GM12878 (cell line): ENCODE data around the gene NUDT1. TPM values are rescaled to one million over a fixed set of nuclear protein-coding genes. Genes with fewer than 3 reads are reported as not detected.

Source experiments
- ATAC-seq: fragments of 200-7000 bp; cut with Tn5 transposase; 3 replicates; pipeline ENCODE4 v1.9.1; 2020; ENCODE audit warnings: mild to moderate bottlenecking, moderate library complexity
- BruUV-seq: library from RNA; stranded (reverse); fragments of 400-500 nt; replicated peaks from 2 replicates; lab custom pipeline; 2021; lab: Mats Ljungman, UMichigan
- CTCF ChIA-PET: fragments of 300-600 bp; sonication (Branson Sonifier 250); formaldehyde crosslinking; extraction: SDS; loops from one replicate; lab custom pipeline; 2021; ENCODE audit warnings: inconsistent platforms; lab: Yijun Ruan, JAX
- POLR2A ChIA-PET: fragments of 350-600 bp; formaldehyde crosslinking; extraction: SDS; loops from one replicate; lab custom pipeline; 2021; ENCODE audit warnings: inconsistent platforms; lab: Charles Lee
- RAD21 ChIA-PET: fragments of 300-600 bp; sonication (Branson Sonifier 250); formaldehyde crosslinking; loops from one replicate; lab custom pipeline; 2023; ENCODE audit warnings: antibody characterized with exemption; ENCODE audit not compliant: unreplicated experiment; lab: Charles Lee
- SMC1A ChIA-PET: fragments of 300-600 bp; sonication (Branson Sonifier 250); formaldehyde crosslinking; loops from one replicate; lab custom pipeline; 2023; ENCODE audit not compliant: unreplicated experiment, uncharacterized antibody; lab: Charles Lee
- DNase-seq: peaks from one replicate; pipeline ENCODE4 v3.0.0-alpha.2; 2011; ENCODE audit warnings: low read depth, low spot score
- FAIRE-seq: peaks from 3 replicates; lab custom pipeline; 2011; peaks lifted over from hg19 to GRCh38; lab: Jason Lieb, UNC
- H2AFZ ChIP-seq: 2 replicates; pipeline ENCODE4 v1.6.0; 2011; ENCODE audit warnings: low read depth, low read length, control low read depth; ENCODE audit not compliant: control insufficient read depth
- H3K27ac ChIP-seq: 2 replicates; pipeline ENCODE4 v1.5.1; 2011; ENCODE audit warnings: control low read depth; ENCODE audit not compliant: control insufficient read depth, insufficient read depth
- H3K27me3 ChIP-seq, 2 experiments: replicated peaks in 1 of 2; 2 replicates each; pipeline versions ENCODE4 v1.6.0 to v1.6.1; 2011; ENCODE audit warnings: low read length in 1 of 2; ENCODE audit not compliant: control insufficient read depth in 2 of 2, insufficient read depth in 2 of 2
- H3K36me3 ChIP-seq, 2 experiments: 2 replicates each; pipeline ENCODE4 v1.5.1; 2011; ENCODE audit warnings: low read length in 1 of 2; ENCODE audit not compliant: control insufficient read depth in 2 of 2, insufficient read depth in 2 of 2
- H3K4me1 ChIP-seq: 2 replicates; pipeline ENCODE4 v1.6.1; 2011; ENCODE audit warnings: mild to moderate bottlenecking, low read length, moderate library complexity, mixed read lengths; ENCODE audit not compliant: control insufficient read depth, insufficient read depth
- H3K4me2 ChIP-seq: 2 replicates; pipeline ENCODE4 v1.6.0; 2011; ENCODE audit warnings: control low read depth; ENCODE audit not compliant: control insufficient read depth, insufficient read depth
- H3K4me3 ChIP-seq: fragments of 200-600 bp; sonication (generic); 2 replicates; pipeline ENCODE4 v1.5.1; 2016
- H3K79me2 ChIP-seq: 2 replicates; pipeline ENCODE4 v1.6.0; 2011; ENCODE audit warnings: low read length; ENCODE audit not compliant: control insufficient read depth, insufficient read depth
- H3K9ac ChIP-seq: 2 replicates; pipeline ENCODE4 v1.8.0; 2011; ENCODE audit warnings: low read length, control low read depth, mixed read lengths; ENCODE audit not compliant: control insufficient read depth, insufficient read depth
- H3K9me3 ChIP-seq: replicated peaks from 3 replicates; pipeline ENCODE4 v1.5.1; 2011; ENCODE audit warnings: mild to moderate bottlenecking, low read length; ENCODE audit not compliant: control insufficient read depth, insufficient read depth
- H4K20me1 ChIP-seq: 2 replicates; pipeline ENCODE4 v1.6.0; 2011; ENCODE audit not compliant: control insufficient read depth, insufficient read depth
- LARP7 ChIP-seq: fragments of 450-650 bp; IDR thresholded peaks from 2 replicates; pipeline ENCODE4 v1.6.1; 2017; ENCODE audit warnings: mild to moderate bottlenecking
- ZSCAN29 ChIP-seq: fragments of 450-650 bp; IDR thresholded peaks from 2 replicates; pipeline ENCODE4 v1.6.1; 2017; ENCODE audit warnings: mild to moderate bottlenecking, moderate library complexity
- WGBS: methylation state at CpG from one replicate; pipeline ENCODE4 v1.1.6; 2016; ENCODE audit warnings: low lambda C conversion rate; ENCODE audit not compliant: insufficient replicate concordance, insufficient coverage; ENCODE audit errors: missing lambda C conversion rate; 5-methylcytosine and 5-hydroxymethylcytosine counted together
- in situ Hi-C: fragments of 300-500 bp; cut with MboI; formaldehyde crosslinking; loops from 9 replicates; pipeline ENCODE4 v1.14.3; 2018; ENCODE audit warnings: mixed read lengths
- intact Hi-C: fragments of 100-400 bp; cut with micrococcal nuclease; formaldehyde crosslinking; loops from one replicate; pipeline ENCODE4 v1.14.2; 2022; ENCODE audit not compliant: unreplicated experiment
- polyA plus RNA-seq, 11 experiments: library from polyadenylated mRNA; depleted of rRNA in 4 of 11; unstranded in 6 of 11; stranded (reverse) in 5 of 11; fragments of >200 nt; fragmentation: Nextera tagmentation in 4 of 11; fragmentation: Illumina TruSeq in 1 of 11; extraction: Ambion mirVana in 4 of 11; extraction: Trizol in 1 of 11; gene quantifications; 1 replicate in 1 of 11; 2 replicates in 10 of 11; pipeline versions ENCODE4 v1.2.1 to v1.2.3, GENCODE V29; 2011 to 2016; ENCODE audit warnings: inconsistent platforms in 2 of 11, missing spikeins in 2 of 11, low read depth in 1 of 11
- total RNA-seq, 4 experiments: library from RNA; depleted of rRNA in 3 of 4; stranded (reverse); fragments of >200 nt in 3 of 4; fragmentation: Illumina TruSeq in 1 of 4; extraction: Trizol in 1 of 4; gene quantifications; 2 replicates each; pipeline versions ENCODE4 v1.2.1 to v1.2.3, GENCODE V29; 2013 to 2021
- TF ChIP-seq, protein P1 (sequence below): fragments of 450-650 bp; IDR thresholded peaks from 2 replicates; pipeline ENCODE4 v1.6.1; 2017; ENCODE audit warnings: low read depth, mild to moderate bottlenecking, moderate library complexity

NUDT1 gene
- total and polyA plus RNA-seq, 10 of the 15 experiments (the other 5 are each of a cell fraction or from before 2014, with no cell fraction given): 7.7 to 122 (median 59.2) TPM

DNA sequence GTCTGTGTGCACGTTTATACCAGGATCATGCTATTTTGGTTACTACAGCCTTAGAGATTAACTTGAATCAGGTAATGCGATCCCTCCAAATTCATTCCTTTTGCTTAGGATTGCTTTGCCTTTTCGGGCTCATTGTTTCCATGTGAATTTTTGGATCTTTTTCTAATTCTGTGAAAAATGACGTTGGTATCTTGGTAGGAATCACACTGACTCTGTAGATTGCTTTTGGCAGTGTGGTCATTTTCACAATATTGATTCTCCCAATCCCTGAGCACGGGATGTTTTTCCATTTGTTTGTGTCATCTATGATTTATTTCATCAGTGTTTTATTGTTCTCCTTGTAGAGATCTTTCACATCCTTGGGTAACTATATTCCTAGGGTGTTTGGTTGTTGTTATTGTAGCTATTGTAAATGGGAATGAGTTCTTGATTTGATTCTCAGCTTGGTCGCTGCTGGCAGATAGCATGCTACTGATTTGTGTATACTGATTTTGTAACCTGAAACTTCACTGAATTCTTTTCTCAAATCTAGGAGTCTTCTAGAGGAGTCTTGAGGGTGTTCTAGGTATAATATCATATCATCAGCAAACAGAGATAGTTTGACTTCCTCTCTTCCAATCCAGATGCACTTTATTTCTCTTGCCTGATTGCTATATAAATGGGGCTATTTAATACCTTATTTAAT is 54.1 kb downstream of the NUDT1 start:
- DNase-seq (no peak), ATAC-seq (no peak)
- Histone ChIP-seq H3K27me3 (no peaks in the 10 kb centered on the region), H3K27ac (peak overlapping the region; percentile 64), H3K4me1 (peaks cover 37% of the 10 kb centered on the region), H4K20me1 (no peaks in the 10 kb centered on the region)
- TSS peak; percentile 47 for BruUV-seq
- in situ Hi-C loops: no loop called here
- no peak for TF ChIP-seq LARP7
- TF ChIP-seq, protein P1, sequence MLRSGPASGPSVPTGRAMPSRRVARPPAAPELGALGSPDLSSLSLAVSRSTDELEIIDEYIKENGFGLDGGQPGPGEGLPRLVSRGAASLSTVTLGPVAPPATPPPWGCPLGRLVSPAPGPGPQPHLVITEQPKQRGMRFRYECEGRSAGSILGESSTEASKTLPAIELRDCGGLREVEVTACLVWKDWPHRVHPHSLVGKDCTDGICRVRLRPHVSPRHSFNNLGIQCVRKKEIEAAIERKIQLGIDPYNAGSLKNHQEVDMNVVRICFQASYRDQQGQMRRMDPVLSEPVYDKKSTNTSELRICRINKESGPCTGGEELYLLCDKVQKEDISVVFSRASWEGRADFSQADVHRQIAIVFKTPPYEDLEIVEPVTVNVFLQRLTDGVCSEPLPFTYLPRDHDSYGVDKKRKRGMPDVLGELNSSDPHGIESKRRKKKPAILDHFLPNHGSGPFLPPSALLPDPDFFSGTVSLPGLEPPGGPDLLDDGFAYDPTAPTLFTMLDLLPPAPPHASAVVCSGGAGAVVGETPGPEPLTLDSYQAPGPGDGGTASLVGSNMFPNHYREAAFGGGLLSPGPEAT: 0 out of 2 replicates have a peak, but pooled peaks have one; percentile 6
- TF ChIP-seq ZSCAN29: no peak
- TF ChIP-seq, all 136 proteins: peak for 1
- RAD21 ChIA-PET: interaction anchor here (1.0 kb wide), 1 partner anchor 37 kb away, joined by 3 read pairs; no protein-coding TSS in a partner anchor
- H3K4me3 ChIP-seq: peak overlapping the region; percentile 47
- 51% methylated on average over 6 of the region's 6 CpGs for WGBS
- CTCF ChIA-PET: interaction anchor here (1.1 to 1.8 kb wide), 3 partner anchors 14 to 86 kb away, joined by 3 to 4 read pairs (median 3); no protein-coding TSS in a partner anchor
- peak overlapping the region; percentile 69 for H3K4me2 ChIP-seq
- SMC1A ChIA-PET: interaction anchor here (1.0 to 1.4 kb wide), 4 partner anchors 11 to 16 kb away, joined by 3 to 5 read pairs (median 4); no protein-coding TSS in a partner anchor
- H3K9ac ChIP-seq: no peak overlapping the region
- H3K9me3 ChIP-seq: no peaks in the 10 kb centered on the region; the same call in 2 of the 3 replicates
- 0 out of 4 replicates have a peak, but pooled peaks cover 0 to 3% of the 10 kb centered on the region in 2 experiments for H3K36me3 ChIP-seq
- H3K79me2 ChIP-seq: peaks cover 73% of the 10 kb centered on the region
- no peak overlapping the region for H2AFZ ChIP-seq
- intact Hi-C loops: loop anchor here (5.0 kb wide), 1 partner anchor 111 kb away; no protein-coding TSS in a partner anchor
- FAIRE-seq: no peak
- POLR2A ChIA-PET: interaction anchor here (1.3 to 1.7 kb wide), 2 partner anchors 34 to 47 kb away, joined by 3 to 5 read pairs; no protein-coding TSS in a partner anchor
